Tibial nerve (tissue), 4 donors: ENCODE measurements around the gene CIDEA. TPM values are rescaled to one million over a fixed set of nuclear protein-coding genes. Genes with fewer than 3 reads are reported as not detected.

Source experiments
- DNase-seq, 2 donors: peaks; one replicate each; pipeline ENCODE4 v3.0.0-alpha.2; 2019; ENCODE audit warnings: low spot score in 2 of 2
- H3K27ac ChIP-seq, 4 donors: fragments of 200-600 bp; sonication (generic) in 3 of 4; one replicate each; pipeline ENCODE4 v1.5.1; 2017 to 2019; ENCODE audit warnings: mild to moderate bottlenecking in 1 of 4
- H3K27me3 ChIP-seq, 2 donors: fragments of 200-600 bp; sonication (generic) in 1 of 2; one replicate each; pipeline versions ENCODE4 v1.5.1 to v1.6.0; 2017 to 2019
- H3K36me3 ChIP-seq, 3 donors: fragments of 200-600 bp; sonication (generic); one replicate each; pipeline ENCODE4 v1.5.1; 2018 to 2019
- H3K4me1 ChIP-seq, 4 donors: fragments of 200-600 bp; sonication (generic) in 3 of 4; one replicate each; pipeline ENCODE4 v1.5.1; 2017 to 2019
- H3K4me3 ChIP-seq, 4 donors: fragments of 200-600 bp; sonication (generic) in 3 of 4; one replicate each; pipeline ENCODE4 v1.5.1; 2017 to 2019; ENCODE audit warnings: mild to moderate bottlenecking in 1 of 4, moderate library complexity in 1 of 4
- H3K9me3 ChIP-seq, 4 donors: fragments of 200-600 bp; sonication (generic) in 3 of 4; one replicate each; pipeline ENCODE4 v1.5.1; 2017 to 2019
- EP300 ChIP-seq, 2 donors: sonication (generic); formaldehyde crosslinking; IDR thresholded peaks; one replicate each; pipeline ENCODE4 v1.6.1; 2017; ENCODE audit warnings: antibody characterized with exemption in 2 of 2, mild to moderate bottlenecking in 1 of 2
- POLR2A ChIP-seq, 2 donors: fragments of 450-650 bp; IDR thresholded peaks; one replicate each; pipeline ENCODE4 v1.6.1; 2017; ENCODE audit warnings: antibody characterized with exemption in 2 of 2, mild to moderate bottlenecking in 2 of 2, moderate library complexity in 2 of 2
- WGBS, 2 donors: methylation state at CpG; one replicate each; pipeline ENCODE4 v1.1.5; 2018; 5-methylcytosine and 5-hydroxymethylcytosine counted together
- total RNA-seq, 4 donors: library from RNA; depleted of rRNA; stranded (reverse); fragments of >200 nt; gene quantifications; one replicate each; pipeline ENCODE4 v1.1.0, GENCODE V29; 2016
- TF ChIP-seq, protein P1 (sequence below), 5 experiments: fragments of 200-600 bp in 3 of 5; fragments of 450-650 bp in 2 of 5; sonication (generic) in 3 of 5; IDR thresholded peaks; one replicate each; pipeline ENCODE4 v1.5.1; 2016 to 2019; ENCODE audit warnings: antibody characterized with exemption in 5 of 5, mild to moderate bottlenecking in 3 of 5, moderate library complexity in 2 of 5

Gene CIDEA
- total RNA-seq, 4 donors from 2014 or later, result 18.8 to 135 (median 61.6) TPM

DNA sequence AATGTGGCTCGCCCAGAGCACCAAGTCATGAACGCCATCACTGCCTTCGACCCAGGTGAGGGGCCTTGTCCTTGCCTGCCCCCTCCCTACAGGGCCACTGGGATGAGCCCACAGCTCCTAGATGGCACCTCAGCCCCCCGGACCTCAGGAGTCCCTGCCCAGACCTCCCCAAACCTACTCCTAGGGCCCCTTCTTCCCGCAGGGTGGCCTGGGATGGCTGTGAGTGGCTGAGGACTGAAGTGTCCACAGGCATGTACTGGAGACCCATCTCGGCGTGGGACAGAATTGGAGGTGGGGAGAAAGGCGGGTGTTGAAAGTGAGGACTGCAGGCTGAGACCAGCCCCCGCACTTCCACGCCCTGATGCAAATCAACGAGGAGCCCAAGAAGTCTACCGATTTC is 51.0 kb downstream of the CIDEA start:
- no peak for DNase-seq
- H3K36me3 ChIP-seq, result peaks cover 0 to 3% (median 0%) of the 10 kb centered on the region in 3 donors
- no peaks in the 10 kb centered on the region for H3K9me3 ChIP-seq
- no peak overlapping the region for H3K27ac ChIP-seq
- TF ChIP-seq, protein P1, sequence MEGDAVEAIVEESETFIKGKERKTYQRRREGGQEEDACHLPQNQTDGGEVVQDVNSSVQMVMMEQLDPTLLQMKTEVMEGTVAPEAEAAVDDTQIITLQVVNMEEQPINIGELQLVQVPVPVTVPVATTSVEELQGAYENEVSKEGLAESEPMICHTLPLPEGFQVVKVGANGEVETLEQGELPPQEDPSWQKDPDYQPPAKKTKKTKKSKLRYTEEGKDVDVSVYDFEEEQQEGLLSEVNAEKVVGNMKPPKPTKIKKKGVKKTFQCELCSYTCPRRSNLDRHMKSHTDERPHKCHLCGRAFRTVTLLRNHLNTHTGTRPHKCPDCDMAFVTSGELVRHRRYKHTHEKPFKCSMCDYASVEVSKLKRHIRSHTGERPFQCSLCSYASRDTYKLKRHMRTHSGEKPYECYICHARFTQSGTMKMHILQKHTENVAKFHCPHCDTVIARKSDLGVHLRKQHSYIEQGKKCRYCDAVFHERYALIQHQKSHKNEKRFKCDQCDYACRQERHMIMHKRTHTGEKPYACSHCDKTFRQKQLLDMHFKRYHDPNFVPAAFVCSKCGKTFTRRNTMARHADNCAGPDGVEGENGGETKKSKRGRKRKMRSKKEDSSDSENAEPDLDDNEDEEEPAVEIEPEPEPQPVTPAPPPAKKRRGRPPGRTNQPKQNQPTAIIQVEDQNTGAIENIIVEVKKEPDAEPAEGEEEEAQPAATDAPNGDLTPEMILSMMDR (IDR thresholded peaks at IDR 0.05), result no peak
- TF ChIP-seq EP300 (IDR thresholded peaks at IDR 0.05) (no peak), POLR2A (IDR thresholded peaks at IDR 0.05) (no peak)
- no peaks in the 10 kb centered on the region for H3K27me3 ChIP-seq
- 79 to 84% methylated on average over 12 of the region's 12 CpGs for WGBS, 2 donors
- H3K4me1 ChIP-seq, result peaks cover 0 to 27% (median 13%) of the 10 kb centered on the region in 4 donors
- H3K4me3 ChIP-seq, result no peak overlapping the region

DNA sequence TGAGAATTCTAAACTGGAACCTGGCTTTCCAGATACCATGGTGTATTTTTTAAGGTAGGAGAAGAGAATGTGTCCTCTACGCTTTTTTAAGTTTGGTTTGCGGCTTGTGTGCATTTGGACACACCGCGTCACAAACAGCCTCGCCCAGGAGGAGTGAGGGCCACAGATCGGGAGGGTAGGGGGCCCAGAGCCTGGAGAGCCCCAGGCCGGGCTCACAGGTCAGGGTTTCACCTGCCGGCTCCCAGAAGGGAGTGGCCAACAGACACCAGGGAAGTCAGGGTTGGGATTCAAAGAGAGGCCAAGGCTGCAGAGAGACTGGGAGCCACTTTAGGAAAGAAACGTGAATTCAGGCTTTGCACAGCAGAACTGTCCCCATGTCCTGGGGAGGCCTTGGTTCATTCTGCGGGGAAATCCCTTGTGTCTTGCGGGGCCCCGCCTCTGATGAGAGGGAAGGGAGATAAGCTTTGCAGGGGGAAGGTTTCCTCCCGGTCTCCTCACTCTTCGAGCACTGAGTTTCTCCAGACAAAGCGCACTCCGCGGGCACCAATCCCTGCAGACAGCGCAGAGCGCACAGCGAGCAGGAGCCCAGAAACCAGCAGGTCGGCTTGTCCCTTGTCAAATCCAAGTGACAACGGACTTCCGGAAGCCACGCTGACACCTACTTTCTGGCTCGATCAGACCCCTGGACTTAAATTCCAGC is 51.9 kb downstream of the CIDEA start:
- Histone ChIP-seq H3K4me3 (no peak overlapping the region), H3K27ac (peak overlapping the region in 1 of 4 donors; percentile 99), H3K27me3 (no peaks in the 10 kb centered on the region), H3K4me1 (peaks cover 0 to 35% (median 15%) of the 10 kb centered on the region in 4 donors), H3K9me3 (no peaks in the 10 kb centered on the region), H3K36me3 (peaks cover 0 to 11% (median 0%) of the 10 kb centered on the region in 3 donors)
- no peak for DNase-seq
- WGBS, 2 donors, result 78 to 91% methylated on average over 24 to 25 of the region's 25 CpGs
- TF ChIP-seq, protein P1 (IDR thresholded peaks at IDR 0.05), result no peak
- no peak for TF ChIP-seq POLR2A (IDR thresholded peaks at IDR 0.05)
- TF ChIP-seq EP300 (IDR thresholded peaks at IDR 0.05), result no peak

DNA sequence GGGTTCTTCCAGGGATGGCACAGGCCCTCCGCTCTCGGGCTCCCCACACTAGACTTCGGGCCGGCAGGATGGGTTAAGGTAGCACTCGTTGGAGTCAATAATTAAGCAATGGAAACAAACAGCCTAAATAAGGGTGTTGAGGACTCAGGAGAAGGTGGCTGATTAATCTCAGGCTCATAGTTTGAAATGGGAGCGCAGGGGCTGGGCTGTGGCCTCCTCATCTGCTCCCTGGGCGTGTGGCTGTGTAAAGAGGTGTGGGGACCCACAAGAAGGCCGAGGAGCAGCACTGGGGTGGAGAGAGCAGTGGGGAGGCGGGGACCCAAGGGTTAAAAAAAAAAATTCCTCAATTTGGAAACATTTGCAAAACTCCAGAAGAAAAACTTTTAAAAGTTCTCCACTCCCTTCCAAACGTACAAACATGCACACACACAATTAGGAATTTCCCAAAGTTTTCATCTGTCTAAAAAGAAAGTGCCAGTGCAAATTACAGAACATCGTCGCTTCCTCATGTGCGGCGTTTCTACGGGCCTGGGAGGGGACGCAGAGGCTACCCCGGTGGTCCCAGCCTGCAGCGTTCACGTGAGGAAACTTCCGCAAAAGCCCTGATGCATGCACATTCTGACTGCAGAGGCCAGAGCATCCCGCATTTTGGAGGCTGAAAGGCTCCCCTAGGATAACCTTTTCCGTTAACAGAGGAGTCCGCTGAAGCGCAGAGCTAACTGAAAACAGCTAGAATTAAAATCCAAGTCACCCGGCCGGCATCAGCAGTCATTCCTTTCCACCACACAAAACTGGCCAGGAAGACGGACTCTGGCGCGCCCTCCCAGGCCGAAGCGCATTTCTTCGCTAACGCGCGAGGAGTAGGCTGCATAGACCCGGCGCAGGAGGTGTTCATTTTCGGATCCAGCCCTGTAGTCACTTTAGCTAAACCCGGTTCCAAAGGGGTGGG is 52.9 kb downstream of the CIDEA start:
- H3K27me3 ChIP-seq, result no peaks in the 10 kb centered on the region
- DNase-seq, result peak; percentile 36 to 61
- peaks cover 0 to 4% (median under 1%) of the 10 kb centered on the region in 4 donors for H3K9me3 ChIP-seq
- H3K27ac ChIP-seq, result peak overlapping the region; percentile 92 to 99 (median 96)
- WGBS, 2 donors, result 17 to 18% methylated on average over 36 to 39 of the region's 39 CpGs
- H3K4me1 ChIP-seq, result peaks cover 0 to 36% (median 15%) of the 10 kb centered on the region in 4 donors
- TF ChIP-seq EP300 (IDR thresholded peaks at IDR 0.05), result peak in 1 of 2 donors; percentile 66
- no peak for TF ChIP-seq POLR2A (IDR thresholded peaks at IDR 0.05)
- TF ChIP-seq, protein P1 (IDR thresholded peaks at IDR 0.05), result no peak
- peaks cover 0 to 21% (median 4%) of the 10 kb centered on the region in 3 donors for H3K36me3 ChIP-seq
- H3K4me3 ChIP-seq, result peak overlapping the region; percentile 69 to 95 (median 74)

DNA sequence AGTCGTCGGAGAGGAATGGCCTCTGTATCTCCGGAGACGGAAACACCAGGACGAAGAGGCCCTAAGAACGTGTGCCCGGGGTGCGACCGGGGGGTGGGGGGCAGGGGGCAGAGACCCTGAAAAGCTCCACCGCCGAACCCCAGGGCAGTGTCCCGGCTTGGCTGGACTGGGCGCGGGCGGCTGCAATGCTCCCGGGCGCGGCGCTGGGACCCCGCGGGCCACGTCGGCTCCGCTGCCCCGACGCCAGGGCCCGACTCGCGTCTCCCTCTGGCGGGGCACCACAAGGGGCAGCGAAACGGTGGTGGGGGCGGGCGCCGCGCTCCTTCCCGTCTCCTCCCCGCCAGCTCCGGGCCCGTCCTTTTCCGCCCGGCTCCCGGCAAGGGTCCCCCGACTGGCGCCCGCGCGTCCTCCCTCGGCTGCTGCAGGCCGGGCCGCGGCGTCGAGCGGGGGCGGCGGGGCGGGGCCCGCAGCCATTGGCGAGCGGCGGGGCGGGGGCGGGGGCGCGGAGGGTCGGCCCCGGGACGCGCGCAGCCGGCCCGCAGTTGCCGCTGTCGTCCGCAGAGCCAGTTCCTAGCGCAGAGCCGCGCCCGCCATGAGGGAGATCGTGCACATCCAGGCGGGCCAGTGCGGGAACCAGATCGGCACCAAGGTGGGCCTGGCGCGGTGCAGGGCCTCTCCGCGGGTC is 53.7 kb downstream of the CIDEA start, which contains the start of gene TUBB6:
Gene TUBB6, plus strand, starts transcription at position 541 of the 685 bp plus-strand sequence. Its CDS starts 52 bp downstream, at position 593.
- peaks cover 0 to 36% (median 15%) of the 10 kb centered on the region in 4 donors for H3K4me1 ChIP-seq
- WGBS, 2 donors, result 0 to 11% methylated on average over 8 to 39 of the region's 88 CpGs
- H3K27ac ChIP-seq, result peak within 1 kb of the TSS; percentile 92 to 99 (median 96)
- TF ChIP-seq POLR2A (IDR thresholded peaks at IDR 0.05), result peak; percentile 41 to 65
- TF ChIP-seq, protein P1 (IDR thresholded peaks at IDR 0.05), result peak in 1 of 5 experiments; percentile 29
- TF ChIP-seq EP300 (IDR thresholded peaks at IDR 0.05), result no peak
- H3K36me3 ChIP-seq, result peaks cover 0 to 29% (median 4%) of the 10 kb centered on the region in 3 donors
- H3K4me3 ChIP-seq, result peak within 1 kb of the TSS; percentile 69 to 95 (median 80)
- peaks cover 0 to 8% (median 4%) of the 10 kb centered on the region in 4 donors for H3K9me3 ChIP-seq
- no peaks in the 10 kb centered on the region for H3K27me3 ChIP-seq
- peak; percentile 37 to 49 for DNase-seq
